RWPE2 (cell line): Measurements from ENCODE around the gene KRT85.
A peak's percentile ranks its signal among the peaks of the same experiment; 100 is the strongest.
"Not testable (repeated sequence)": the region's sequence is repeated elsewhere in the genome, so short reads cannot be mapped to it uniquely, and the experiment has no call there.

Source experiments
- ATAC-seq: fragments of 200-7000 bp; cut with Tn5 transposase; 3 replicates; pipeline ENCODE4 v1.9.1; 2021; ENCODE audit warnings: low read depth
- DNase-seq: peaks from one replicate; pipeline ENCODE4 v3.0.0-alpha.2; 2020; ENCODE audit warnings: low spot score
- H3K27ac ChIP-seq: fragments of 450-650 bp; 2 replicates; pipeline ENCODE4 v1.5.1; 2017; ENCODE audit warnings: mild to moderate bottlenecking; ENCODE audit not compliant: poor library complexity, severe bottlenecking
- H3K27me3 ChIP-seq: fragments of 250-450 bp; sonication (Bioruptor Pico); 2 replicates; pipeline ENCODE4 v1.5.1; 2021; ENCODE audit warnings: mild to moderate bottlenecking, moderate library complexity; ENCODE audit not compliant: insufficient read depth, poor library complexity, severe bottlenecking
- H3K36me3 ChIP-seq: fragments of 250-450 bp; sonication (Bioruptor Pico); 2 replicates; pipeline ENCODE4 v1.5.1; 2020; ENCODE audit warnings: low read depth, mild to moderate bottlenecking, moderate library complexity
- H3K4me1 ChIP-seq: fragments of 250-450 bp; sonication (Bioruptor Pico); 2 replicates; pipeline ENCODE4 v1.5.1; 2021; ENCODE audit warnings: mild to moderate bottlenecking, moderate library complexity; ENCODE audit not compliant: insufficient read depth, poor library complexity, severe bottlenecking
- H3K4me3 ChIP-seq: fragments of 250-450 bp; sonication (Bioruptor Pico); 2 replicates; pipeline ENCODE4 v1.5.1; 2021; ENCODE audit warnings: mild to moderate bottlenecking, moderate library complexity; ENCODE audit not compliant: severe bottlenecking
- H3K9me3 ChIP-seq: fragments of 250-450 bp; sonication (Bioruptor Pico); 2 replicates; pipeline ENCODE4 v1.5.1; 2021; ENCODE audit warnings: mild to moderate bottlenecking, moderate library complexity; ENCODE audit not compliant: severe bottlenecking
- TF ChIP-seq, protein P1 (sequence below): fragments of 450-650 bp; IDR thresholded peaks from one replicate; pipeline ENCODE4 v1.5.1; 2017; ENCODE audit warnings: mild to moderate bottlenecking, moderate library complexity; ENCODE audit not compliant: poor library complexity, severe bottlenecking

The KRT85 gene

DNA sequence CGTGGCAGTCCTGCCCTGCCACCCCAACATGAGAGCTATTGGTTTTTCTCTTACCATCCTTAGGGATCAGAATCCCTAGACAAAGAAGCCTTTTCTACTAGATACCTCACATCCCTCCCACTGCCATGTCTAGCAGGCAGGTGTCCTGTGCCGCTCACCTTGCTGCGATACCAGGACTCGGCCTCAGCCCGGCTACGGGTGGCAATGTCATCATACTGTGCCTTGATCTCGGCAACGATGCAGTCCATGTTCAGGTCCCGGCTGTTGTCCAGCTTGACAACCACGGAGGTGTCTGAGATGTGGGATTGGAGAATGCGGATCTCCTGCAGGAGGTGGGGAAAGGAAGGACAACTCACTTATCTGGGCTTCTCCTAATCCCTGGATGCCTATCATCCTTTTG lies 50.6 kb downstream of the KRT85 start:
- TF ChIP-seq, protein P1, sequence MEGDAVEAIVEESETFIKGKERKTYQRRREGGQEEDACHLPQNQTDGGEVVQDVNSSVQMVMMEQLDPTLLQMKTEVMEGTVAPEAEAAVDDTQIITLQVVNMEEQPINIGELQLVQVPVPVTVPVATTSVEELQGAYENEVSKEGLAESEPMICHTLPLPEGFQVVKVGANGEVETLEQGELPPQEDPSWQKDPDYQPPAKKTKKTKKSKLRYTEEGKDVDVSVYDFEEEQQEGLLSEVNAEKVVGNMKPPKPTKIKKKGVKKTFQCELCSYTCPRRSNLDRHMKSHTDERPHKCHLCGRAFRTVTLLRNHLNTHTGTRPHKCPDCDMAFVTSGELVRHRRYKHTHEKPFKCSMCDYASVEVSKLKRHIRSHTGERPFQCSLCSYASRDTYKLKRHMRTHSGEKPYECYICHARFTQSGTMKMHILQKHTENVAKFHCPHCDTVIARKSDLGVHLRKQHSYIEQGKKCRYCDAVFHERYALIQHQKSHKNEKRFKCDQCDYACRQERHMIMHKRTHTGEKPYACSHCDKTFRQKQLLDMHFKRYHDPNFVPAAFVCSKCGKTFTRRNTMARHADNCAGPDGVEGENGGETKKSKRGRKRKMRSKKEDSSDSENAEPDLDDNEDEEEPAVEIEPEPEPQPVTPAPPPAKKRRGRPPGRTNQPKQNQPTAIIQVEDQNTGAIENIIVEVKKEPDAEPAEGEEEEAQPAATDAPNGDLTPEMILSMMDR: no peak
- DNase-seq (no peak), ATAC-seq (no peak)

DNA sequence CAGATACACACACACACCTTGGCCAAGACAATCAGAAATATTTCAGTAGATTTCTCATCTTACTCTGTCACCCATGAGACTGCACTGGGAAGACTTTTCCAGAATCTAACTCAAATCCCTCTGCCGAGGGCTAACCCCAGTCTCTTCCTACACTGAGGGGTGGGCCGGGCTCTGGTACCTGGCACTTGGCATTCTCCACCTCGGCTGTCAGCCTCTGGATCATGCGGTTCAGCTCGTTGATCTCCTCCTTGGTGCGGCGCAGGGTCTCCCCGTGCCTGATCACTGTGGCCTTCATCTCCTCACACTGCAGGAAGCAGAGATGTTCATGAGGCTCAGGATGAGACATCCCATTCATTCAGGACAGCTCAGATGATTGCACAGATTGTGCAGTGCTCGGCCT lies 51.0 kb downstream of the KRT85 start:
- H3K36me3 ChIP-seq: no peaks in the 10 kb centered on the region
- no peak overlapping the region for H3K27ac ChIP-seq
- ATAC-seq (no peak), DNase-seq (no peak)
- no peak overlapping the region for H3K4me3 ChIP-seq
- no peaks in the 10 kb centered on the region for H3K4me1 ChIP-seq
- H3K27me3 ChIP-seq: no peaks in the 10 kb centered on the region
- TF ChIP-seq, protein P1: no peak
- H3K9me3 ChIP-seq: no peaks in the 10 kb centered on the region

More for the DNA sequence above, 50.6 kb downstream of the KRT85 start:
- H3K36me3 ChIP-seq: no peaks in the 10 kb centered on the region
- no peaks in the 10 kb centered on the region for H3K4me1 ChIP-seq
- no peak overlapping the region for H3K4me3 ChIP-seq
- H3K27ac ChIP-seq: no peak overlapping the region
- no peaks in the 10 kb centered on the region for H3K27me3 ChIP-seq
- no peaks in the 10 kb centered on the region for H3K9me3 ChIP-seq

DNA sequence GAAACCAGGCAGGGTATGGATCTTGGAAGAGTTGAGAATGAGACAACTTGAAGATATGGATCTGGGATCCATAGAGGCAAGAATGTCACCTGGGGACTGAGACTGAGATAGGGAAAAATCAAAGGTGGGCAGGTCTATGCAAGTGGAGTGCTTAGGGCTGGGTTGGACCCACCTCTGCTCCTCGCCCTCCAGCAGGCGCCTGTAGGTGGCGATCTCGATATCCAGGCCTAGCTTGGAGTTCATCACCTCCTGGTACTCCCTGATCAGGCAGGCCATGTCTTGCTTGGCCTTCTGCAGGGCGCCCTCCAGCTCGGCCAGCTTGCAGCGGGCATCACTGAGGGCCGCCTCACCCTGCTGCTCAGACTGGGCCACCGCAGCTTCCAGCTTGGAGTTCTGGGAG lies 51.6 kb downstream of the KRT85 start:
- ATAC-seq: not testable (repeated sequence)

DNA sequence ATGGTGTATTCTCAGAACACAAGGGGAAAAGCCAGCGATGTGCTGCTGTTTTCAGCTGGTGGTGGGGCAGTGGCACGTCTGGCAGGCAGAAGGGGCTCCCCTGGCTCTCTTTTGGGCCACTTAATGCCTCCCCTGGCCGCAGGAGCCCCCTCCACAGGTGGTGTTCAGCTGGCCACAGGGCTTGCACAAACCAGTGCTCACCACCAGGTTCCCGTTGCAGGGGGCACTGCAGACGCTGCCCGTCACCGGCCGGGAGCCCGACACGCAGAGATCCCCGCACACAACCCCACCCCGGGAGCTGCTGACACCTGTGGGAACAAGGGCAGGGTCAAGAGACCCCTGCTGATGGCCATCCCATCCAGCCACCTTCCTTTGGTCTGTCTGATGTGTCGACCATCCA lies 52.8 kb downstream of the KRT85 start:
- no peak for ATAC-seq
- TF ChIP-seq, protein P1: no peak
- Histone ChIP-seq H3K9me3 (no peaks in the 10 kb centered on the region), H3K27me3 (no peaks in the 10 kb centered on the region), H3K36me3 (no peaks in the 10 kb centered on the region), H3K27ac (no peak overlapping the region), H3K4me3 (no peak overlapping the region), H3K4me1 (no peaks in the 10 kb centered on the region)
- DNase-seq: no peak

More for the DNA sequence above, 51.6 kb downstream of the KRT85 start:
- not testable (repeated sequence) for H3K27me3 ChIP-seq, H3K4me3 ChIP-seq, H3K9me3 ChIP-seq, H3K4me1 ChIP-seq, DNase-seq, H3K27ac ChIP-seq, H3K36me3 ChIP-seq
- TF ChIP-seq, protein P1: peak; percentile 29

DNA sequence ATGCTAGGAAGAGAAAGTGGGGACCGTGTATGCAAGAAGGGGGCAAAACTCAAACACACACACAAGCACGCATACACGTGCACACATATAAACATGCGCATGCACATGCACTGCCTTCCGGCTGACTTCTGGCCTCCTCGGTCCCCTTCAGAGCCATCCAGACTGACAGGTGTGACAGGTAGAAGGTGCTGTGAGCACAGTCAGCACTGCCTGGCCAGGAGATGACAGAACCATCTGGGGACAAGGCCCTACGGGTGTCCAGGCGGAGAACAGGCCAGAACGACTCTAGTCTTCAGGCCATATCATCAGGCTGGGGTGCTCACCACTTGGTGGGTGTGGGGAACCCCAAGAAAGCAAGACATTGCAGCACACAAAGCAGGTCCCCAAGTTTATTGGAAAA lies 53.4 kb downstream of the KRT85 start:
- H3K27ac ChIP-seq: no peak overlapping the region
- H3K27me3 ChIP-seq: no peaks in the 10 kb centered on the region
- H3K9me3 ChIP-seq: no peaks in the 10 kb centered on the region
- H3K36me3 ChIP-seq: no peaks in the 10 kb centered on the region
- no peak for ATAC-seq
- DNase-seq: no peak
- H3K4me1 ChIP-seq: no peaks in the 10 kb centered on the region
- H3K4me3 ChIP-seq: no peak overlapping the region
- TF ChIP-seq, protein P1: no peak
